Liver (tissue), 9 donors: ENCODE results near the gene TESPA1. TPM values are rescaled to one million over a fixed set of nuclear protein-coding genes. Genes with fewer than 3 reads are reported as not detected.

Experiments
- DNase-seq: peaks from one replicate; pipeline ENCODE4 v3.0.0-alpha.2; 2017; ENCODE audit warnings: low spot score
- H3K27ac ChIP-seq, 2 donors: one replicate each; pipeline ENCODE4 v1.7.0; 2013; ENCODE audit warnings: inconsistent platforms in 2 of 2, low read length in 2 of 2, control low read depth in 1 of 2, low read depth in 1 of 2, mild to moderate bottlenecking in 1 of 2
- H3K27me3 ChIP-seq, 4 donors: one replicate each; pipeline versions ENCODE4 v1.6.1 to v1.7.0; 2013; ENCODE audit warnings: low read length in 3 of 4, inconsistent platforms in 1 of 4, mild to moderate bottlenecking in 1 of 4, moderate library complexity in 1 of 4; ENCODE audit not compliant: control insufficient read depth in 4 of 4, insufficient read depth in 4 of 4
- H3K36me3 ChIP-seq, 4 donors: one replicate each; pipeline versions ENCODE4 v1.6.1 to v1.7.0; 2013; ENCODE audit warnings: low read length in 3 of 4, mild to moderate bottlenecking in 3 of 4, low read depth in 1 of 4, moderate library complexity in 1 of 4; ENCODE audit not compliant: control insufficient read depth in 4 of 4, insufficient read depth in 3 of 4
- H3K4me1 ChIP-seq, 4 donors: one replicate each; pipeline versions ENCODE4 v1.6.1 to v1.7.0; 2013; ENCODE audit warnings: low read length in 3 of 4, mild to moderate bottlenecking in 3 of 4, moderate library complexity in 1 of 4; ENCODE audit not compliant: control insufficient read depth in 4 of 4, insufficient read depth in 4 of 4
- H3K4me3 ChIP-seq, 3 donors: one replicate each; pipeline versions ENCODE4 v1.6.1 to v1.7.0; 2013; ENCODE audit warnings: low read length in 3 of 3, control low read depth in 1 of 3, low read depth in 1 of 3, mild to moderate bottlenecking in 1 of 3
- H3K9ac ChIP-seq, 2 donors: one replicate each; pipeline ENCODE4 v1.7.0; 2013; ENCODE audit warnings: low read length in 2 of 2, mild to moderate bottlenecking in 2 of 2, moderate library complexity in 2 of 2, control low read depth in 1 of 2, low read depth in 1 of 2
- H3K9me3 ChIP-seq, 4 donors: one replicate each; pipeline versions ENCODE4 v1.6.1 to v1.7.0; 2013; ENCODE audit warnings: low read length in 3 of 4; ENCODE audit not compliant: control insufficient read depth in 4 of 4
- EGR1 ChIP-seq, 2 donors: IDR thresholded peaks; 2 replicates each; pipeline ENCODE4 v1.6.1; 2016 to 2018; ENCODE audit warnings: antibody characterized with exemption in 2 of 2, low read depth in 2 of 2
- FOXA1 ChIP-seq: IDR thresholded peaks from 2 replicates; pipeline ENCODE4 v1.6.1; 2016; ENCODE audit warnings: antibody characterized with exemption
- FOXA2 ChIP-seq: IDR thresholded peaks from 2 replicates; pipeline ENCODE4 v1.6.1; 2016; ENCODE audit warnings: antibody characterized with exemption
- HNF4A ChIP-seq, 2 donors: conservative IDR thresholded peaks; 2 replicates each; pipeline ENCODE4 v1.6.1; 2016; ENCODE audit warnings: antibody characterized with exemption in 2 of 2, mild to moderate bottlenecking in 2 of 2
- HNF4G ChIP-seq: IDR thresholded peaks from 2 replicates; pipeline ENCODE4 v1.6.1; 2016; ENCODE audit warnings: antibody characterized with exemption
- JUND ChIP-seq, 2 donors: IDR thresholded peaks; 2 replicates each; pipeline ENCODE4 v1.6.1; 2016; ENCODE audit warnings: antibody characterized with exemption in 2 of 2
- RAD21 ChIP-seq, 2 donors: IDR thresholded peaks; 2 replicates each; pipeline ENCODE4 v1.6.1; 2016; ENCODE audit warnings: antibody characterized with exemption in 2 of 2, mild to moderate bottlenecking in 2 of 2
- RXRA ChIP-seq, 2 donors: IDR thresholded peaks; 2 replicates each; pipeline ENCODE4 v1.6.1; 2017 to 2018; ENCODE audit warnings: antibody characterized with exemption in 2 of 2, mild to moderate bottlenecking in 1 of 2
- SP1 ChIP-seq: IDR thresholded peaks from 2 replicates; pipeline ENCODE4 v1.6.1; 2018; ENCODE audit warnings: antibody characterized with exemption, mild to moderate bottlenecking
- TAF1 ChIP-seq: conservative IDR thresholded peaks from 2 replicates; pipeline ENCODE4 v1.6.1; 2016; ENCODE audit warnings: antibody characterized with exemption, mild to moderate bottlenecking
- WGBS: extraction: QIAGEN DNeasy Blood & Tissue Kit; methylation state at CpG from one replicate; pipeline ENCODE4 v1.1.7; 2013; 5-methylcytosine and 5-hydroxymethylcytosine counted together
- polyA plus RNA-seq, 2 donors: library from polyadenylated mRNA; stranded (reverse) in 1 of 2; unstranded in 1 of 2; fragments of 200-250 nt in 1 of 2; fragments of >200 nt in 1 of 2; fragmentation: Nextera tagmentation in 1 of 2; extraction: Ambion mirVana in 1 of 2; gene quantifications; one replicate each; pipeline versions ENCODE4 v1.2.1 to v1.2.3, GENCODE V29; 2013 to 2015
- total RNA-seq, 2 donors: library from RNA; depleted of rRNA; stranded (reverse); fragments of >200 nt; gene quantifications; one replicate each; pipeline ENCODE4 v1.2.3, GENCODE V29; 2014
- TF ChIP-seq, protein P1 (sequence below): fragments of 150-350 bp; IDR thresholded peaks from 2 replicates; pipeline ENCODE4 v1.5.1; 2017; ENCODE audit warnings: improper control_type of control experiment, low read depth, low read length; ENCODE audit not compliant: missing input control
- TF ChIP-seq, protein P2 (sequence below): IDR thresholded peaks from 2 replicates; pipeline ENCODE4 v1.6.1; 2016; ENCODE audit warnings: antibody characterized with exemption
- TF ChIP-seq, protein P3 (sequence below): IDR thresholded peaks from 2 replicates; pipeline ENCODE4 v1.6.1; 2016; ENCODE audit warnings: antibody characterized with exemption
- TF ChIP-seq, protein P4 (sequence below): IDR thresholded peaks from 2 replicates; pipeline ENCODE4 v1.6.1; 2016; ENCODE audit warnings: antibody characterized with exemption
- donor health status: healthy.
- donor health status: healthy.
- donor health status: healthy.
- donor health status: healthy.
- donor health status: healthy.

TESPA1 gene
- total and polyA plus RNA-seq, 4 donors: 0.10 to 3.2 (median 0.42) TPM

DNA sequence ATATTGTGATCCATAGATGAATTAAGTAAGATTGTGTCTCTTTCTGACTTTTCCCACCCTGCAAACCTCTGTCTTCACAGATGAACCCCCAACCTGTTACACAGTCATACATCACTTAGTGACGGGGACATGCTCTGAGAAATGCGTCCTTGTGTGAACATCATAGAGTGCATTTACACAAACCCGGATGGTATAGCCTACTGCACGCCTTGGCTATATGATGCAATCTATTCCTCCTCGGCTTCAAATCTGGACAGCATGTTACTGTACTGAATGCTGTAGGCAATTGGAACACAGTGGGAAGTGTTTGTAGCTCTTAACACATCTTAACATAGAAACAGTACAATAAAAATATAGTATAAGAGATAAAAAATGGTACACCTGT, 7.4 kb upstream of the TESPA1 start:
- no peak overlapping the region for H3K4me3 ChIP-seq
- DNase-seq: no peak

DNA sequence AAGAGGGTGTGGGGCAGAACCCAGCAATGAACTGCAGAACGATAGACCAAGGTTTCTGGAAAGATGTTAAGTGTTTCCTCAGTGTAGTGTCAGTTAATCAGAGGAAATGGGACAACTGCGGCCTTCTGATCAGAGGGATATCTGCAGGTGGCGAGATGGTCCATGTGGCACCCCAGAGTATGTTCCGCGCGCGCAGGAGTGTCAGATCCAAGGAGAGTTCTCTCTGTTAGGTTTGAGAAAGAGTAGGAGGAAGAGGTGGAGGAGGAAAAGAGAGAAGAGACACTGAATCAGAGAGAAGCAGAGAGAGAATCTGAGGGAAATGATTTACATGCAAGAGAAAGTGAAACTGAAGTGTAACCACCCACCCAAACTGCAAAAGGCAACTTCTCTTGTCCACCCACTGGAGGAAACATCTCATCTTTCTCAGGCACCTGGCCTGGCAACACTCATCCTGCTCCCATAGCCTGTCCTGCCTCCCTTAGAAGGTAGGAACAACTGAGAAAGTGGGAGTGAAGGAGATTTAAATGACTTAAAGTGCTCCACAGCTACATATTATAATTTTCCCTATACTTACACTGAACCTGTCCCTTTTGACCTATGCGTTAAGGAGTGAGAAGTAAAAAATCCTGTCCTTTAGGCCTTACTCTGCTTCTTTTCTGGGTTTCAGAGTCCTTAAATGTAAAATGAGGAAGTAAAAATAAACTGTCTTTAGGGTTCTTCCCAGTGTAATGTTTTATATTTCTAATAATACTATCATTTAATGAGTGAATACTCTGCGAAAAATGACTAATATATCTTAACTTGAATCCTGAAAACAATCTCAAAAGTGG, 6.8 kb upstream of the TESPA1 start:
- H3K9me3 ChIP-seq: no peaks in the 10 kb centered on the region
- no peak overlapping the region for H3K27ac ChIP-seq
- no peaks in the 10 kb centered on the region for H3K4me1 ChIP-seq
- TF ChIP-seq HNF4A (conservative IDR thresholded peaks at IDR 0.05) (no peak), SP1 (no peak)
- WGBS: 85% methylated on average over 9 of the region's 9 CpGs
- H3K9ac ChIP-seq: no peak overlapping the region
- H3K36me3 ChIP-seq: no peaks in the 10 kb centered on the region
- no peak overlapping the region for H3K4me3 ChIP-seq
- no peaks in the 10 kb centered on the region for H3K27me3 ChIP-seq
- DNase-seq: no peak

More for the DNA sequence above, 7.4 kb upstream of the TESPA1 start:
- H3K27ac ChIP-seq: no peak overlapping the region
- H3K9ac ChIP-seq: no peak overlapping the region
- TF ChIP-seq JUND (IDR thresholded peaks at IDR 0.05): no peak
- TF ChIP-seq TAF1: no peak
- TF ChIP-seq HNF4A (conservative IDR thresholded peaks at IDR 0.05): no peak
- TF ChIP-seq, protein P1, sequence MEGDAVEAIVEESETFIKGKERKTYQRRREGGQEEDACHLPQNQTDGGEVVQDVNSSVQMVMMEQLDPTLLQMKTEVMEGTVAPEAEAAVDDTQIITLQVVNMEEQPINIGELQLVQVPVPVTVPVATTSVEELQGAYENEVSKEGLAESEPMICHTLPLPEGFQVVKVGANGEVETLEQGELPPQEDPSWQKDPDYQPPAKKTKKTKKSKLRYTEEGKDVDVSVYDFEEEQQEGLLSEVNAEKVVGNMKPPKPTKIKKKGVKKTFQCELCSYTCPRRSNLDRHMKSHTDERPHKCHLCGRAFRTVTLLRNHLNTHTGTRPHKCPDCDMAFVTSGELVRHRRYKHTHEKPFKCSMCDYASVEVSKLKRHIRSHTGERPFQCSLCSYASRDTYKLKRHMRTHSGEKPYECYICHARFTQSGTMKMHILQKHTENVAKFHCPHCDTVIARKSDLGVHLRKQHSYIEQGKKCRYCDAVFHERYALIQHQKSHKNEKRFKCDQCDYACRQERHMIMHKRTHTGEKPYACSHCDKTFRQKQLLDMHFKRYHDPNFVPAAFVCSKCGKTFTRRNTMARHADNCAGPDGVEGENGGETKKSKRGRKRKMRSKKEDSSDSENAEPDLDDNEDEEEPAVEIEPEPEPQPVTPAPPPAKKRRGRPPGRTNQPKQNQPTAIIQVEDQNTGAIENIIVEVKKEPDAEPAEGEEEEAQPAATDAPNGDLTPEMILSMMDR: no peak
- TF ChIP-seq FOXA2: no peak
- TF ChIP-seq, protein P2, sequence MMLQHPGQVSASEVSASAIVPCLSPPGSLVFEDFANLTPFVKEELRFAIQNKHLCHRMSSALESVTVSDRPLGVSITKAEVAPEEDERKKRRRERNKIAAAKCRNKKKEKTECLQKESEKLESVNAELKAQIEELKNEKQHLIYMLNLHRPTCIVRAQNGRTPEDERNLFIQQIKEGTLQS: no peak
- no peak for TF ChIP-seq EGR1 (IDR thresholded peaks at IDR 0.05; ENCODE audit: low read depth in 2 of 2)
- TF ChIP-seq, protein P3, sequence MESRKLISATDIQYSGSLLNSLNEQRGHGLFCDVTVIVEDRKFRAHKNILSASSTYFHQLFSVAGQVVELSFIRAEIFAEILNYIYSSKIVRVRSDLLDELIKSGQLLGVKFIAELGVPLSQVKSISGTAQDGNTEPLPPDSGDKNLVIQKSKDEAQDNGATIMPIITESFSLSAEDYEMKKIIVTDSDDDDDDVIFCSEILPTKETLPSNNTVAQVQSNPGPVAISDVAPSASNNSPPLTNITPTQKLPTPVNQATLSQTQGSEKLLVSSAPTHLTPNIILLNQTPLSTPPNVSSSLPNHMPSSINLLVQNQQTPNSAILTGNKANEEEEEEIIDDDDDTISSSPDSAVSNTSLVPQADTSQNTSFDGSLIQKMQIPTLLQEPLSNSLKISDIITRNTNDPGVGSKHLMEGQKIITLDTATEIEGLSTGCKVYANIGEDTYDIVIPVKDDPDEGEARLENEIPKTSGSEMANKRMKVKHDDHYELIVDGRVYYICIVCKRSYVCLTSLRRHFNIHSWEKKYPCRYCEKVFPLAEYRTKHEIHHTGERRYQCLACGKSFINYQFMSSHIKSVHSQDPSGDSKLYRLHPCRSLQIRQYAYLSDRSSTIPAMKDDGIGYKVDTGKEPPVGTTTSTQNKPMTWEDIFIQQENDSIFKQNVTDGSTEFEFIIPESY: no peak
- no peaks in the 10 kb centered on the region for H3K9me3 ChIP-seq
- WGBS: 83% methylated on average over 5 of the region's 5 CpGs
- H3K36me3 ChIP-seq: no peaks in the 10 kb centered on the region
- no peaks in the 10 kb centered on the region for H3K4me1 ChIP-seq
- no peaks in the 10 kb centered on the region for H3K27me3 ChIP-seq

DNA sequence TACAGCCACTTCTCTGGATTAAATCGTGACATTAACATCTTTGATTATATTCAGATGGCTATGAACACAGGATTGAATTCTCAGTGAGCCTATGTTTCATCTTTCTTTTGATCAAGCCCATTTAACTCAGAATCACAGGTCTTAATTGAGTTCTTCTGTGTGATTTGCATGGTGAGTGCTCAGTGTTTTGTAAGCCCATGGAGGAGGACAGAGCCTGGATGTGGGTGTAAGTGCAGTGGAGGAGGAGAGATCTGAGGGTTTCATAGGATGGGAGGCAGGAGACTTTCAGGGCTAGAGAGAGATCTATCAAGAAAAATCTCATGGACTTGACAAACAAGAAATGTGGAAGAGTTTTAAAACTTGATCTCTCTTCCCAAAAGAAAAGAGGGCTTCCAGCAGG, 5.3 kb upstream of the TESPA1 start:
- Histone ChIP-seq H3K27ac (no peak overlapping the region), H3K4me3 (no peak overlapping the region), H3K9me3 (no peaks in the 10 kb centered on the region), H3K36me3 (no peaks in the 10 kb centered on the region), H3K4me1 (no peaks in the 10 kb centered on the region), H3K27me3 (no peaks in the 10 kb centered on the region), H3K9ac (no peak overlapping the region)
- TF ChIP-seq RAD21 (IDR thresholded peaks at IDR 0.05) (no peak), HNF4G (no peak), JUND (IDR thresholded peaks at IDR 0.05) (no peak), SP1 (no peak), FOXA2 (no peak), RXRA (IDR thresholded peaks at IDR 0.05) (no peak), FOXA1 (no peak)
- TF ChIP-seq, protein P2: no peak
- TF ChIP-seq, protein P4, sequence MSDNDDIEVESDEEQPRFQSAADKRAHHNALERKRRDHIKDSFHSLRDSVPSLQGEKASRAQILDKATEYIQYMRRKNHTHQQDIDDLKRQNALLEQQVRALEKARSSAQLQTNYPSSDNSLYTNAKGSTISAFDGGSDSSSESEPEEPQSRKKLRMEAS: no peak
- DNase-seq: no peak
- 44% methylated on average over 1 of the region's 1 CpG for WGBS
